Liver (tissue), 9 donors: Measurements from ENCODE around the gene ENGASE. TPM values are rescaled to one million over a fixed set of nuclear protein-coding genes. Genes with fewer than 3 reads are reported as not detected.

Experiments used
- DNase-seq: peaks from one replicate; pipeline ENCODE4 v3.0.0-alpha.2; 2017; ENCODE audit warnings: low spot score
- H3K27ac ChIP-seq, 2 donors: one replicate each; pipeline ENCODE4 v1.7.0; 2013; ENCODE audit warnings: inconsistent platforms in 2 of 2, low read length in 2 of 2, control low read depth in 1 of 2, low read depth in 1 of 2, mild to moderate bottlenecking in 1 of 2
- H3K27me3 ChIP-seq, 4 donors: one replicate each; pipeline versions ENCODE4 v1.6.1 to v1.7.0; 2013; ENCODE audit warnings: low read length in 3 of 4, inconsistent platforms in 1 of 4, mild to moderate bottlenecking in 1 of 4, moderate library complexity in 1 of 4; ENCODE audit not compliant: control insufficient read depth in 4 of 4, insufficient read depth in 4 of 4
- H3K36me3 ChIP-seq, 4 donors: one replicate each; pipeline versions ENCODE4 v1.6.1 to v1.7.0; 2013; ENCODE audit warnings: low read length in 3 of 4, mild to moderate bottlenecking in 3 of 4, low read depth in 1 of 4, moderate library complexity in 1 of 4; ENCODE audit not compliant: control insufficient read depth in 4 of 4, insufficient read depth in 3 of 4
- H3K4me1 ChIP-seq, 4 donors: one replicate each; pipeline versions ENCODE4 v1.6.1 to v1.7.0; 2013; ENCODE audit warnings: low read length in 3 of 4, mild to moderate bottlenecking in 3 of 4, moderate library complexity in 1 of 4; ENCODE audit not compliant: control insufficient read depth in 4 of 4, insufficient read depth in 4 of 4
- H3K4me3 ChIP-seq, 3 donors: one replicate each; pipeline versions ENCODE4 v1.6.1 to v1.7.0; 2013; ENCODE audit warnings: low read length in 3 of 3, control low read depth in 1 of 3, low read depth in 1 of 3, mild to moderate bottlenecking in 1 of 3
- H3K9ac ChIP-seq, 2 donors: one replicate each; pipeline ENCODE4 v1.7.0; 2013; ENCODE audit warnings: low read length in 2 of 2, mild to moderate bottlenecking in 2 of 2, moderate library complexity in 2 of 2, control low read depth in 1 of 2, low read depth in 1 of 2
- H3K9me3 ChIP-seq, 4 donors: one replicate each; pipeline versions ENCODE4 v1.6.1 to v1.7.0; 2013; ENCODE audit warnings: low read length in 3 of 4; ENCODE audit not compliant: control insufficient read depth in 4 of 4
- ATF3 ChIP-seq: IDR thresholded peaks from 2 replicates; pipeline ENCODE4 v1.6.1; 2016; ENCODE audit warnings: antibody characterized with exemption
- CTCF ChIP-seq: fragments of 150-350 bp; IDR thresholded peaks from 2 replicates; pipeline ENCODE4 v1.5.1; 2017; ENCODE audit warnings: improper control_type of control experiment, low read depth, low read length; ENCODE audit not compliant: missing input control
- EGR1 ChIP-seq, 2 donors: IDR thresholded peaks; 2 replicates each; pipeline ENCODE4 v1.6.1; 2016 to 2018; ENCODE audit warnings: antibody characterized with exemption in 2 of 2, low read depth in 2 of 2
- FOXA1 ChIP-seq: IDR thresholded peaks from 2 replicates; pipeline ENCODE4 v1.6.1; 2016; ENCODE audit warnings: antibody characterized with exemption
- FOXA2 ChIP-seq: IDR thresholded peaks from 2 replicates; pipeline ENCODE4 v1.6.1; 2016; ENCODE audit warnings: antibody characterized with exemption
- GABPA ChIP-seq, 2 donors: IDR thresholded peaks in 1 of 2; conservative IDR thresholded peaks in 1 of 2; 2 replicates each; pipeline ENCODE4 v1.6.1; 2016; ENCODE audit warnings: antibody characterized with exemption in 2 of 2, mild to moderate bottlenecking in 1 of 2, moderate library complexity in 1 of 2
- HNF4A ChIP-seq, 2 donors: conservative IDR thresholded peaks; 2 replicates each; pipeline ENCODE4 v1.6.1; 2016; ENCODE audit warnings: antibody characterized with exemption in 2 of 2, mild to moderate bottlenecking in 2 of 2
- HNF4G ChIP-seq: IDR thresholded peaks from 2 replicates; pipeline ENCODE4 v1.6.1; 2016; ENCODE audit warnings: antibody characterized with exemption
- JUND ChIP-seq, 2 donors: IDR thresholded peaks; 2 replicates each; pipeline ENCODE4 v1.6.1; 2016; ENCODE audit warnings: antibody characterized with exemption in 2 of 2
- MAX ChIP-seq: IDR thresholded peaks from 2 replicates; pipeline ENCODE4 v1.6.1; 2016; ENCODE audit warnings: antibody characterized with exemption
- NR2F2 ChIP-seq: IDR thresholded peaks from 2 replicates; pipeline ENCODE4 v1.6.1; 2016; ENCODE audit warnings: antibody characterized with exemption
- RAD21 ChIP-seq, 2 donors: IDR thresholded peaks; 2 replicates each; pipeline ENCODE4 v1.6.1; 2016; ENCODE audit warnings: antibody characterized with exemption in 2 of 2, mild to moderate bottlenecking in 2 of 2
- REST ChIP-seq: IDR thresholded peaks from 2 replicates; pipeline ENCODE4 v1.6.1; 2016; ENCODE audit warnings: antibody characterized with exemption, mild to moderate bottlenecking
- RXRA ChIP-seq, 2 donors: IDR thresholded peaks; 2 replicates each; pipeline ENCODE4 v1.6.1; 2017 to 2018; ENCODE audit warnings: antibody characterized with exemption in 2 of 2, mild to moderate bottlenecking in 1 of 2
- SP1 ChIP-seq: IDR thresholded peaks from 2 replicates; pipeline ENCODE4 v1.6.1; 2018; ENCODE audit warnings: antibody characterized with exemption, mild to moderate bottlenecking
- TAF1 ChIP-seq: conservative IDR thresholded peaks from 2 replicates; pipeline ENCODE4 v1.6.1; 2016; ENCODE audit warnings: antibody characterized with exemption, mild to moderate bottlenecking
- YY1 ChIP-seq: IDR thresholded peaks from 2 replicates; pipeline ENCODE4 v1.6.1; 2016; ENCODE audit warnings: antibody characterized with exemption, mild to moderate bottlenecking
- ZBTB33 ChIP-seq: IDR thresholded peaks from 2 replicates; pipeline ENCODE4 v1.6.1; 2016; ENCODE audit warnings: antibody characterized with exemption
- WGBS: extraction: QIAGEN DNeasy Blood & Tissue Kit; methylation state at CpG from one replicate; pipeline ENCODE4 v1.1.7; 2013; 5-methylcytosine and 5-hydroxymethylcytosine counted together
- polyA plus RNA-seq, 2 donors: library from polyadenylated mRNA; stranded (reverse) in 1 of 2; unstranded in 1 of 2; fragments of 200-250 nt in 1 of 2; fragments of >200 nt in 1 of 2; fragmentation: Nextera tagmentation in 1 of 2; extraction: Ambion mirVana in 1 of 2; gene quantifications; one replicate each; pipeline versions ENCODE4 v1.2.1 to v1.2.3, GENCODE V29; 2013 to 2015
- total RNA-seq, 2 donors: library from RNA; depleted of rRNA; stranded (reverse); fragments of >200 nt; gene quantifications; one replicate each; pipeline ENCODE4 v1.2.3, GENCODE V29; 2014
- donor health status: healthy.
- donor health status: healthy.
- donor health status: healthy.
- donor health status: healthy.
- donor health status: healthy.

ENGASE gene
- total and polyA plus RNA-seq, 4 donors, result 5.2 to 33.6 (median 7.8) TPM

- no peaks in the 10 kb centered on the region for H3K9me3 ChIP-seq
- H3K4me1 ChIP-seq, result no peaks in the 10 kb centered on the region
- no peak for TF ChIP-seq FOXA1
- no peak for TF ChIP-seq HNF4G
- no peak for TF ChIP-seq CTCF
- TF ChIP-seq ATF3, result no peak
- TF ChIP-seq MAX, result no peak
- no peak for TF ChIP-seq REST
- no peak for TF ChIP-seq ZBTB33
- no peak for TF ChIP-seq TAF1
- TF ChIP-seq EGR1 (IDR thresholded peaks at IDR 0.05; ENCODE audit: low read depth in 2 of 2), result no peak
- no peak for TF ChIP-seq GABPA (IDR thresholded peaks at IDR 0.05 in 1 of 2, conservative IDR thresholded peaks at IDR 0.05 in 1 of 2)
- TF ChIP-seq YY1, result no peak
- TF ChIP-seq RAD21 (IDR thresholded peaks at IDR 0.05), result no peak
- TF ChIP-seq SP1, result no peak
- TF ChIP-seq JUND (IDR thresholded peaks at IDR 0.05), result no peak
- TF ChIP-seq FOXA2, result no peak
- TF ChIP-seq HNF4A (conservative IDR thresholded peaks at IDR 0.05), result no peak
- no peak for TF ChIP-seq NR2F2
- no peak for TF ChIP-seq RXRA (IDR thresholded peaks at IDR 0.05)
- no peak overlapping the region for H3K4me3 ChIP-seq
- WGBS, result 66% methylated on average over 15 of the region's 15 CpGs
- no peak overlapping the region for H3K27ac ChIP-seq
- H3K9ac ChIP-seq, result no peak overlapping the region
- no peaks in the 10 kb centered on the region for H3K36me3 ChIP-seq
- DNase-seq, result no peak
- peaks cover 0 to 8% (median 1%) of the 10 kb centered on the region in 4 donors for H3K27me3 ChIP-seq
These were observed 29.5 kb upstream of the ENGASE start for GRCh38 chr17:79045001-79045729.
